HL-60/S4 treated with phorbol 12-myristate 13-acetate at 8.2 ng/mL for 4 days and 3 days (cell line): Measurements from ENCODE around the gene ARSJ.
"Not testable (repeated sequence)": the region's sequence is repeated elsewhere in the genome, so short reads cannot be mapped to it uniquely, and the experiment has no call there.

Experiments used
- in situ Hi-C: fragments of 300-500 bp; cut with MboI; formaldehyde crosslinking; loops from 2 replicates; pipeline ENCODE4 v1.15.0; 2022; ENCODE audit warnings: low sequenced_read_pairs

Gene ARSJ

DNA sequence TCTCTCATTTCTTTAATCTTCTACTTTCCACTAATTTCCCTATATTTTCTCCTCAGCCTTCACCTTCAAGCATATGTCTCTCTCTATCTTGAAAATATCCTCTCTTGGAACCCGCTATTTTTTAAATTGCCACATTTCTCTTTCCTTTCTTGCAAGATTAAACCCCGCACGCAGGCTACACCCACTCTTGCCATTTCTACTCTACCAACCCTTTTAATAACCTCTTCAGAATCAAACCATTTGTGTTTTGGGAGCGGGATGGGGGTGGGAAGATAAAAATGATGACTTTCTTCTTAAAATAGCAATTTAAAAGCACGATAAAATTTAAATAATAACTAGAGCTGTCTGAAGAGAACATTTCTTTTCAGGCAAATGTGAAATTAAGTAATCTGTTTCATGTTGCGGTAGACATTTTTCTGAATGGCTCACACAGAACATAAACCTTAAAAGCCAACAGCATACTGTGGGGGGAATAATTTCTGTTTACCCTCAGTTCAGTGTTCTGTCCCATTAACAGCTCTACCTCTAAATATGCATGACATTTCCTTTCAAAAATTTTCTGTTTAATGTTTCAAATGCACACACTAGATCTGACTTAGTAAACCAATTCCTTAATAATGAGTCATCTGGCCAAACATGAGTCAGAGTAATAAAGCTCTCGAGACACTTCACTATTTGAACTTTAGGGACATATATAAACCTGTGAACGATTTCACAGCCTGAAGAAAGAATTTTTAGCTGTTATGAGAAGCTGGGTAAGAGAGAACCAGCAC, 20.5 kb downstream of the ARSJ start:
- in situ Hi-C loops, result no loop called here

GRCh38 chr4:113957956-113958355, 21.5 kb downstream of the ARSJ start:
- in situ Hi-C loops, result no loop called here

DNA sequence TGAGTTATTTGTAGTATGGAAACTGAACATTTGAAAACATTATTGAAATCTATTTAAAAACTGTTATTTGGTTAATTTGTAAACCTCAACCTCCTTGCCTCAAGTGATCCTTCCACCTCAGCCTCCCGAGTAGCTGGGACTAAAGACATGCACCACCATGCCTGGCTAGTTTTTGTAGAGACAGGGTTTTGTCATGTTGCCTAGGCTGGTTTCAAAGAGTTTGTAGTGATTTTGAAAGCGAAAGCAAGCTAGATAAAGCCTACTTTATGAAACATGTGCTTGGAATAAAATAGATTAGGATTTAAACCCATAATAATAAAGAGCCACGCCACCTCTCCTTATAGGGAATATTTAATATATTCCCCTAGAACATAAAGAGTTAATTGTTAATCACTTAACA, 23.5 kb downstream of the ARSJ start:
- in situ Hi-C loops, result no loop called here

DNA sequence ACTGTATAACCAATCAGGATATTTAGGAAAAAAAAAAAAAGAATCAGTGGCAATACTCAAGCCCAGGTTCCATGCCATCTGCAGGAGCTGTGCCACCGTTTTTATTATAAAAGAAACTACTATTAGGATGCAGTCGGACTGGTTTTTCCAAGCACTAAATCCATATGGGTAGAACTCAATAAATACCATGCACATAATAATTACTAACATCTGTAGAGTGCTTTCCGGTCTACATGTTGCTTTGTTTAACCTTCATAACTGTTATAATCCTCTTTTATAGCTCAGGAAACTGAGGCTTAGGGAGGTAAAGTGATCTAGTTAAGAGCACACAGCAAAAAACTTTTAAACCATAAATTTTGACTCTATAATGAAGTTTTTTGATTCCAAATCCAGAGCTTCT, 24.0 kb downstream of the ARSJ start:
- in situ Hi-C loops, result no loop called here

DNA sequence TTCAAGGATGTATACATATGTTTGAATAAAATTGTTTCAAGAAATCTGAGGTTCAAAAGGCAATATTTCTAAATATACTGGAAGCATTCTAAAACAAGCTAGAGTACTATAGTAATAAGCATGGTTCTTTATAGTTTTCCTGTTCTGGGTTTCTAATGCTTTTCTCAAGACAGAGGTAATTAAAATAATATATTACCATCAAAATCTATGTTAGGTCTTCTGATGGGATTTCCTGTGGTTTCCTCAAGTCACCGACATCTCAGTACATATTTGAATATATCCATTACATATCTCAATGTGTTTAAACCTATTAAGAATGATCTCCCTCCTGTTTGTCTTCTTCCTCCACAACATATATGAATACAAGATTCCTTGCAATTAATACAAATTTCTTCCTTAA, 25.6 kb downstream of the ARSJ start:
- in situ Hi-C loops, result no loop called here

DNA sequence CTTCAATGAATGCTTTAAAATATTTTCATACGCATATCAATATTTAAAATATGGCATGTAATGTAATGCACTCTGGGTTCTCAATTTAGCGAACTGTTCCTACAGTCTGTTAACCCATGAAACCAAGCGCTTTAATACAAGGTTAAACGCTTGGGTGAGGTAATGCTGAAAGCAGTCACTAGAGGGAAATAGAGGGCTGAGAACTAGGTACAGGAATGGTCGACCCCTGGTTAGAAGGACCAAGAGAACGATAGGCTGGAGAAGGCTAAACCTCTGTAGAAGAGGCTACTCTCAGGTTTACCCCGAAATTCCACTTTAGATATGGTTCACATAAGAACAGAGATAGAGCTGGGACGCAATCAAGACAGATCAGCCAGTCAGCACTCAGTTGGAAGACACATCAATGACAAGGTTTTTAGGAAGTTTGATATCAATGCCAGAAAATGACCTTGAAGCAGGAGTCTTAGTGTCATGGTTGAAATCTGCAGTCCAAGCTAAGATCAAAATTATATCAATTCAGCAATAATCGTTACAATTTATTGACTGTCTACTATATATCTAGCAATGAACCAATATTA, 26.9 kb downstream of the ARSJ start:
- in situ Hi-C loops, result no loop called here

- in situ Hi-C loops, result no loop called here
Measured at GRCh38 chr4:113951263-113951662, 28.2 kb downstream of the ARSJ start.

- in situ Hi-C loops, result no loop called here
Measured at GRCh38 chr4:113950207-113950606, 29.2 kb downstream of the ARSJ start.

DNA sequence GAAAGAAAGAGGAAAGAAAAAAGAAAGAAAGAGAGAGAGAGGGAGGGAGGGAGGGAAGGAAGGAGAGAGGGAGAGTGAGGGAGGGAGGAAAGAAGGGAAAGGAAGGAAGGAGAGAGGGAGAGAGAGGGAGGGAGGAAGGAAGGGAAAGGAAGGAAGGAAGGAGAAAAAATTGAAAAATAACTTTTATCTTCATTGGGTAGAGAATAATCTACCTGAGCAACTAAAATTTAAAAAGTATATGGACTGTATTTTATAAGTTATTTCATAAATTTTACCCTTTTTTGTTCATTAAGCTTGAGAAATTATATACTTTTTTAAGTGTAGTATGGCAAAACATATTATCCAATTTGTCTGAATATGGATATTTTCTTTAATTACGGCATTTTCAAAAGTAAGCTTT, 32.0 kb downstream of the ARSJ start:
- in situ Hi-C loops, result no loop called here

DNA sequence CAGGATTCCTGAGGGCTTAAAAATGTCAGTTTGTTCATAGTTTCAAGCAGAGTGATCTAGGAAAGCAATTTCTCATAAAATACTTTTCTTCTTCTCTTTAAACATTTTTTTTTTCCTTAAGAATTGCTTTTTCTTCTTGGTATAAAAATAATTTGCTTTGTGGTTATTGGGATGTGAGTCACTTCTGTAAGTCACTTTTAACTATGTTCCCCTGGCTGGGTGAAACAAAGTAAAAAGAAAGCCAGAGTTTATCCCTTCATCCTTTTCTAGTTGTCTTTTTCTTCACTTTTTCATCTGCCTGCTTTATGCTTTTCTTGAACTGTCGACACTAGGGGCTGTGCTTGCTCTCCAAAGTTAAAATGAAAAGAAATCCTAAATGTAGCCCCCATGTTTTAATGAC, 33.5 kb downstream of the ARSJ start:
- in situ Hi-C loops, result no loop called here

DNA sequence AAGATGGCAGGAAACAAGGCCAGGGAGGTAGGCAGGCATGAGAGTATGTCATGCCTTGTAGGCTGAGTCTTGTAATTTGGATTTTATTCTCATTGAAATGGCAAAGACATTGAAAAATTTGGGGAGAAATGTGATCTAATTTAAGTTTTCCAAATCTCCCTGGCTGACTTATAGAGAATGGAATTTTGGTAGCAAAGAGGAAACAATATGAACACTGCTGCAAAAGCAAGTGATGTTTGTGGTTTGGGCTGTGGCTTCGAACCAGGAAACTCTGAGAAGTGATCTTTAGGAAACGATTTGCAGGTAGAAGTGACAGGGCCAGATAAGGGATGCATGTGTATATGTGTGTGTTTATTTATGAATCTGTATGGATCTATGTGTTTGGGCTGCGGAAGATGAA, 35.6 kb downstream of the ARSJ start:
- in situ Hi-C loops, result no loop called here

DNA sequence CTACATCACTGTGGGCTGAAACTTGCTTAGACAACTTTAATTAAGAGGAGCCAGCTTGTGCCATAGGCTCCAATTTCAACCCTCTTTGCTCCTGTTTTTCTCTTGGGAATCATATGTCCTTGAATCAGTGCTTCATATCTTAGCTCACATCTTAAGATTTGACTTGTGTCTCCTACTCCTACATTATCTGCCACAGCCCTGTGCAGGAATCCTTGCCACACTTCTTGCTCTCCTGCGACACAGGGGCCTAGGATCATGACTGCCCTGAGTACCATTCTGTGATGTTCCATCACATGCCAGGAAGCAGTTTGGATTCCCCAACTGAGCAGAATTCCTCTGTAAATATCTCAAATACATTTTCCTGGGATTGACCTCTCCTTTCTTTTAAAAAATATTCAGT, 36.4 kb downstream of the ARSJ start:
- in situ Hi-C loops, result no loop called here

GRCh38 chr4:113941836-113942235, 37.6 kb downstream of the ARSJ start:
- in situ Hi-C loops, result no loop called here

GRCh38 chr4:113940103-113940502, 39.3 kb downstream of the ARSJ start:
- in situ Hi-C loops, result not testable (repeated sequence)

- in situ Hi-C loops, result no loop called here
Measured at GRCh38 chr4:113935190-113935589, 44.3 kb downstream of the ARSJ start.

DNA sequence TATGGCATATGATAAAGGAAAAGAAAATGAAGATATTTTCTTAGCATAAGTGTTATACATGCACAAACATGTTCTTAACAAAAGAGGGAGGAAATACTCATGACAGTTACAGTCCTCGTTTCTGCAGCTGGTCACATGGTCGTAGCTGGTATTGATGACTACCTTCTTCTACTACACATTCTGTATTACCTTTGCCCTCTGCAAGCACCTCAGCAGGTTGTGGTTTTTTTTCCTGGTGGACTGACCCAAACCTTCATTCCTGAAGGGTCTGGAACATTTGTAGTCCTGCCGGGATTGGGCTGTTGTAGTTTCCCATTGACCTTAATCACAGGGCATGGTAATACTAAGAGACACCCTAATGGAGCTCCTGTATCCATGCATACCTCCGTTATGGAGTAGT, 54.7 kb downstream of the ARSJ start:
- in situ Hi-C loops, result not testable (repeated sequence)

- in situ Hi-C loops, result no loop called here
Measured at GRCh38 chr4:113921089-113921794, 58.2 kb downstream of the ARSJ start.

- in situ Hi-C loops, result no loop called here
Measured at GRCh38 chr4:113919611-113920010, 59.8 kb downstream of the ARSJ start.

- in situ Hi-C loops, result no loop called here
Measured at GRCh38 chr4:113919145-113919544, 60.3 kb downstream of the ARSJ start.

DNA sequence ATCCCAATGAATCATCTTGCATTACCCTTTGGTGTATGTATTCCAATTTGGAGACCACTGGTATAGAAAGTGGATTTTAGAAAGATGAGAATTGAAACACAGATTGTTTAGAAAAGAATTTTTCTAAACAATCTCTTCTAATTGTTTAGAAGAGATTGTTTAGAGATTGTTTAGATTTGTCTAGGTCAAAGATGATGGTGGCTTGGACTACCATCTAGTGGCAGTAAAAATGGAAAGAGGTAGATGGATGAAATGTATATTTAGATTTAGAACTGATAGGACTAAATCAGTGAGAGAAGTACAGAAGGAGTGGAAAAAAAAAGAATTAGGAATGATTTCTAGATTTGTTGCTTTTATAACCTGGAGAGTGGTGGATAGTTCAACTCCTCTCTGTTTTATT, 70.6 kb downstream of the ARSJ start:
- in situ Hi-C loops, result no loop called here

GRCh38 chr4:113907559-113907958, 71.9 kb downstream of the ARSJ start:
- in situ Hi-C loops, result no loop called here

DNA sequence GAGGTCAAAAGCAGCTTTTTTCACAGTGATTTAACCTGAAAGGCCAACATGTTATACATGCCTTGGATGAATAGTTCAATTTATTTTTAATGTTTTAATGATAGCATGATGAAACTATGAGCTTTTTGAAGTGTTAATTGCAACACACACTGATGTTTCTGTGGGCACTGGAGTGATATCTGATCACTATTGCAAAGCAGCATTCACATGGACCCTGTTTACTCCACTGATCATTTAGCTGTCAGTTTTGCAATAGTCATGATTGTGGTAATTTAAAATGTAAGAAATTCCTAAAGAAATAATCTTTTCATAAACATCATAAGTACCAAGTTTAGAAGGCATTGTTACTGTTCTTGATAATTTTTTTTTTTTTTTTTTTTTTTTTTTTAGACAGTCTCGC, 74.1 kb downstream of the ARSJ start:
- in situ Hi-C loops, result no loop called here
